ENCODE data around the gene SLC5A3. TPM values are rescaled to one million over a fixed set of nuclear protein-coding genes. Genes with fewer than 3 reads are reported as not detected.

The SLC5A3 gene
- total RNA-seq, 1 donor from 2014 or later: 7.6 TPM

DNA sequence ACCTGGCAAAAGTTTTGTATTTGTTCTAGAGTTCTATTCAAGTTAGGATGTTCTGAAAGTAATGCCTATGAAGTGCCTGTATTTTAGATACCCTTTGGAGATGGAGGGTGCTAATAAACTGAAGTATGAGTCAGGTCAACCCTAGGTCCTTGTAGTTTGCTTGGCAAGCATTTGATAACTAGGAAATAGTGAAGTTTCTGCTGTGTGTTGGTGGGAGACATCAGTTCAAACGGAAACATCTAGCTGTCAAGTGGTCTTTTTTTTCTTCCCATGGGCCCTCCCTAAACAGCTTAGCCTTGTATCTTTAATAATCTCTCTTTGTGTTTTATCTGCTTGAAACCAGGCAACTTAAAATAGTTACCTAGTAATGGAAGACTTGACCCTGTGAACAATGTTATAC lies 4.5 kb downstream of the SLC5A3 start:
- Mint-ChIP-seq H3K27ac (ENCODE audit: unreplicated experiment) (no peak overlapping the region), H3K4me3 (ENCODE audit: unreplicated experiment) (no peak overlapping the region), H3K4me1 (ENCODE audit: unreplicated experiment) (peaks cover 19% of the 10 kb centered on the region), H3K27me3 (ENCODE audit: unreplicated experiment) (no peaks in the 10 kb centered on the region), H3K9me3 (ENCODE audit: unreplicated experiment) (no peaks in the 10 kb centered on the region), H3K36me3 (ENCODE audit: low read depth, unreplicated experiment) (no peaks in the 10 kb centered on the region)
- TF ChIP-seq, protein P1, sequence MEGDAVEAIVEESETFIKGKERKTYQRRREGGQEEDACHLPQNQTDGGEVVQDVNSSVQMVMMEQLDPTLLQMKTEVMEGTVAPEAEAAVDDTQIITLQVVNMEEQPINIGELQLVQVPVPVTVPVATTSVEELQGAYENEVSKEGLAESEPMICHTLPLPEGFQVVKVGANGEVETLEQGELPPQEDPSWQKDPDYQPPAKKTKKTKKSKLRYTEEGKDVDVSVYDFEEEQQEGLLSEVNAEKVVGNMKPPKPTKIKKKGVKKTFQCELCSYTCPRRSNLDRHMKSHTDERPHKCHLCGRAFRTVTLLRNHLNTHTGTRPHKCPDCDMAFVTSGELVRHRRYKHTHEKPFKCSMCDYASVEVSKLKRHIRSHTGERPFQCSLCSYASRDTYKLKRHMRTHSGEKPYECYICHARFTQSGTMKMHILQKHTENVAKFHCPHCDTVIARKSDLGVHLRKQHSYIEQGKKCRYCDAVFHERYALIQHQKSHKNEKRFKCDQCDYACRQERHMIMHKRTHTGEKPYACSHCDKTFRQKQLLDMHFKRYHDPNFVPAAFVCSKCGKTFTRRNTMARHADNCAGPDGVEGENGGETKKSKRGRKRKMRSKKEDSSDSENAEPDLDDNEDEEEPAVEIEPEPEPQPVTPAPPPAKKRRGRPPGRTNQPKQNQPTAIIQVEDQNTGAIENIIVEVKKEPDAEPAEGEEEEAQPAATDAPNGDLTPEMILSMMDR (IDR thresholded peaks at IDR 0.05; ENCODE audit: unreplicated experiment): no peak
- no peak for DNase-seq (ENCODE audit: low spot score)

DNA sequence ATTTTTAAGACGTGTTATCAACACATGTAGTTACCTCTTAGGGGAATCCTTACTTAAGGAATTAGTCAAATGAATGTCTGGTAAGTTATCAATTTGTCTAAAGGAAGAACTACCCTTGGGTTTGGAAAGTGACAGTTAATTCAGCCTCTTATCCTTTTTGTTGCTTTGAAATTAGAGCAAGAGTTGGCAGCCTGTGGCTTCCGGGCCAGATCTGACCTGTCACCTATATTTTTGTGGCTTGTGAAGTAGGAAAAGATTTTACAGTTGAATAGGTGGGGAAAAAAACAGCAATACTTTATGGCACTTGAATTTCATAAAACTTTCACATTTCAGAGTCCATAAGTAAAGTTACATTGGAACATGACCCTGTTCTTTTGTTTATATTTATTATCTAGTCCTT lies 5.5 kb downstream of the SLC5A3 start:
- Mint-ChIP-seq H3K4me3 (ENCODE audit: unreplicated experiment) (no peak overlapping the region), H3K27me3 (ENCODE audit: unreplicated experiment) (no peaks in the 10 kb centered on the region), H3K27ac (ENCODE audit: unreplicated experiment) (no peak overlapping the region), H3K4me1 (ENCODE audit: unreplicated experiment) (peaks cover 21% of the 10 kb centered on the region), H3K36me3 (ENCODE audit: low read depth, unreplicated experiment) (no peaks in the 10 kb centered on the region), H3K9me3 (ENCODE audit: unreplicated experiment) (no peaks in the 10 kb centered on the region)
- TF ChIP-seq, protein P1 (IDR thresholded peaks at IDR 0.05; ENCODE audit: unreplicated experiment): no peak
- no peak for DNase-seq (ENCODE audit: low spot score)

DNA sequence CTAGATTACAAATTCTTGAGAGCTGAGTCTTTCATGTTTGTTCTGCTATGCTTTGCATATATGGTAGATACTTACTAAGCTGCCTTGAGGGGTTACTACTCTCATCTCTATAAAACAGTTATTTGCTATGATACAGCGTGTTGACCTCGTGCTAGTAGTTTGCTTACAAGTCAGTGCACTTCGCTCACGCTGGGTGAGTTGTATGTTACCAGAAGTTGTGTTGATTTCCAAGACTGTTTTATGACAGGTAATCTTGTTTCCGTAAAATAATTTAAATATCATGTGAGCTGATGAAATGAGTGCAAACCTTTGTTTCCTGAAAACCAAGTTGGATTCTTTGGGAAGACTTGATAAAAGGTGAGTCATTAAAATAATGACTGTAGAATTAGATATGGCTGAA lies 7.3 kb downstream of the SLC5A3 start:
- H3K4me3 Mint-ChIP-seq (ENCODE audit: unreplicated experiment): no peak overlapping the region
- no peaks in the 10 kb centered on the region for H3K9me3 Mint-ChIP-seq (ENCODE audit: unreplicated experiment)
- TF ChIP-seq, protein P1 (IDR thresholded peaks at IDR 0.05; ENCODE audit: unreplicated experiment): no peak
- H3K27me3 Mint-ChIP-seq (ENCODE audit: unreplicated experiment): no peaks in the 10 kb centered on the region
- no peak for DNase-seq (ENCODE audit: low spot score)
- H3K36me3 Mint-ChIP-seq (ENCODE audit: low read depth, unreplicated experiment): no peaks in the 10 kb centered on the region
- H3K4me1 Mint-ChIP-seq (ENCODE audit: unreplicated experiment): peaks cover 7% of the 10 kb centered on the region
- no peak overlapping the region for H3K27ac Mint-ChIP-seq (ENCODE audit: unreplicated experiment)

DNA sequence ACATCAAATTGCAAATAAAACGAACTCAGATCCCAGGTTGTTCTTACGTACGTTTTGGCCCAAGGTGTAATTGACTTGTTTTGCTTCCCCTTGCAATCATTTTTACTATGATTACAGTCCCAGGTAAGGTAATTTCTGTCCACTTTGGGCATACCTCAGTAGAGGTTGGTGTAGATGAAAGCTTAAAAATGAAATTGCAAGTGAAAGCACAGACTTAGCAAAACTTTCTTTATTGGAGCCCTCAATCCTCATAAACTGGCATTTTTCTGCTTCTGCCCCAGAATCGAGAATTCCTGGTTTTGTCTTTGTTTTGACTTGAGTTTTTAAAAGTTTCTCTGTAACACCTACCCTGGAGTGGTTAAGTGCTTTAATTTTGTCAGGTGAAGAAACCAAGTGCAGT lies 9.4 kb downstream of the SLC5A3 start:
- Mint-ChIP-seq H3K27ac (ENCODE audit: unreplicated experiment) (no peak overlapping the region), H3K4me3 (ENCODE audit: unreplicated experiment) (no peak overlapping the region), H3K36me3 (ENCODE audit: low read depth, unreplicated experiment) (no peaks in the 10 kb centered on the region), H3K9me3 (ENCODE audit: unreplicated experiment) (no peaks in the 10 kb centered on the region), H3K4me1 (ENCODE audit: unreplicated experiment) (peaks cover 3% of the 10 kb centered on the region), H3K27me3 (ENCODE audit: unreplicated experiment) (no peaks in the 10 kb centered on the region)
- no peak for DNase-seq (ENCODE audit: low spot score)
- TF ChIP-seq, protein P1 (IDR thresholded peaks at IDR 0.05; ENCODE audit: unreplicated experiment): no peak

DNA sequence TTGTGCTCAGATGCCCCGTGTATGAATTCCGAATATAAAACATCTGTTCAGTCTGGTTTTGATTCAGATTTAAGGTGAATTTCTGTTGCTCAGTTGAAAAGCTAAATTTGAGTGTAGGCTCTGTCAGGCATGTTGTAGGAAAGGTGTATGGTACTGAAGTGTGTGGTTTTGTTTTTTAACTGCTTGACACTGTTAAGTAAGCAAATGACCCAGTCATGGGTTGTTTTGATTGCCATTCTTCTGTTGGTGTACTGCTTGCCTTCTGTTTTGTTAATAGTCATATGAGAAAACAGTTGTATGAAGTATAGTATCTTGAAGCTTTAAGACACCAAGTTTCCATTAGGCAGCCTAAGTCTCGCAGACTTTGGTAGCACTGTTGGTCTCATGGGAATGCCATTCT lies 10.0 kb downstream of the SLC5A3 start:
- DNase-seq (ENCODE audit: low spot score): no peak
- Mint-ChIP-seq H3K27ac (ENCODE audit: unreplicated experiment) (no peak overlapping the region), H3K4me3 (ENCODE audit: unreplicated experiment) (no peak overlapping the region), H3K9me3 (ENCODE audit: unreplicated experiment) (no peaks in the 10 kb centered on the region), H3K27me3 (ENCODE audit: unreplicated experiment) (no peaks in the 10 kb centered on the region), H3K36me3 (ENCODE audit: low read depth, unreplicated experiment) (no peaks in the 10 kb centered on the region), H3K4me1 (ENCODE audit: unreplicated experiment) (peaks cover 3% of the 10 kb centered on the region)
- TF ChIP-seq, protein P1 (IDR thresholded peaks at IDR 0.05; ENCODE audit: unreplicated experiment): no peak
